HG03342 (cell line): ENCODE data around the gene ADAM22.

ENCODE experiments used
- ATAC-seq: cut with Tn5 transposase; IDR thresholded peaks from one replicate; pipeline ENCODE4 v1.9.1; 2021; ENCODE audit warnings: mild to moderate bottlenecking, moderate library complexity; ENCODE audit not compliant: unreplicated experiment

Gene ADAM22

GRCh38 chr7:87959336-87959735 is 25.3 kb downstream of the ADAM22 start:
- no peak for ATAC-seq

DNA sequence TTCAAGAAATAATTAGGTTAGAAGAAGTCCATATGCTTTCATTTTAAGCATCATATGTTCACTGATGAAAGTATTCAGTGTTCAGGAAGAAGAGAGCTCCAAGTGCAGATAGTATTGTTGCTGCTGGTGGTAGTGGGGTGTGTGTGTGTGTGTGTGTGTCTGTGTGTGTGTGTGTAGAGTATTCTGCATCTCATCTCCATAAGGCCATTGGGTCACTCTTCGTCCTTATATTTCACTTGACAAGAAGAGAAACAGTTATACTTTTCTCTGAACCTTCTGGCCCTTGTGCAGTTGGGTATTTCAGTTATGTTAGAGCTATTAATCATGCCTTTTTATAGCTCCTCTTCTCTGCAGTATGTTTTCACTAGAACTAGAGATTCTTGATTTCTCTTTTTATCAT is 26.2 kb downstream of the ADAM22 start:
- ATAC-seq, result no peak

GRCh38 chr7:87961754-87962153 is 27.7 kb downstream of the ADAM22 start:
- ATAC-seq, result no peak

DNA sequence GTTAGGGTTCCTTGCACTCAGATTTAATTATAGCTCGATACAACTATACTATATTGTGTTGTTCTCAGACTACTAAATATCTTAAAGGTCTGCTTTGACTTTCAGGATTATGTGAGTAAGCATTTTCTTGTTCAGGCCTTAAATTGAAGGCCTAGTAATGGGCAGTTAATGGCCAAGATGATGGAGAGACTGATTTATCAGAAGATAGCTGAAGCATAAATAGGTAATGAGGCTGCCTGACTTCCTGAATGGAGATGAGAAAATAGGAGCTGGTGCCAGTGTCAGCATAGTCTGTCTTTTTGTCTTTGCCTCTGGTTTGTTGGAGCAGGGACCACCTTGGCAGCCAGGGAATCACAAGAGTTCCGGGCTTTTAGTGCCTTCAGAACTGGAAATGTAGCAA is 32.2 kb downstream of the ADAM22 start:
- no peak for ATAC-seq

GRCh38 chr7:87968021-87968420 is 34.0 kb downstream of the ADAM22 start:
- ATAC-seq, result no peak

DNA sequence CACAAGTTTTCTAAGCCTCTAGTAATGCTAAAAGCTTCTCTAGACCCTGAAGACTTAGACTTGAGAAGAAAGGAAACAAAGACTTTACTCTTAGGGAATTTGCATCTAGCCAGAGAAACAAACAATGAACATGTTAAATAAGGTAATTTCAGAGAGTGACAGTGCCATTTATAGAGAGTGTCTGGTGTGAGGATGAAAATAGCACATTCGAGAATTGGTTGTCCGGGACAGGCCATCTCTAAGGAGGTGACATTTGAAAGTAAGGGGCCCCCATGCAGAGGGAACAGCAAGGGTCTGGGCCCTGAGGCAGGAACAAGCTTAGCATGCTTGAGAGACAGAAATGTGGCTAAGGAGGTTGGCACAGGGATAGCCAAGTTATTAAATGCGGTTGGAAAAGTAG is 48.1 kb downstream of the ADAM22 start:
- no peak for ATAC-seq

DNA sequence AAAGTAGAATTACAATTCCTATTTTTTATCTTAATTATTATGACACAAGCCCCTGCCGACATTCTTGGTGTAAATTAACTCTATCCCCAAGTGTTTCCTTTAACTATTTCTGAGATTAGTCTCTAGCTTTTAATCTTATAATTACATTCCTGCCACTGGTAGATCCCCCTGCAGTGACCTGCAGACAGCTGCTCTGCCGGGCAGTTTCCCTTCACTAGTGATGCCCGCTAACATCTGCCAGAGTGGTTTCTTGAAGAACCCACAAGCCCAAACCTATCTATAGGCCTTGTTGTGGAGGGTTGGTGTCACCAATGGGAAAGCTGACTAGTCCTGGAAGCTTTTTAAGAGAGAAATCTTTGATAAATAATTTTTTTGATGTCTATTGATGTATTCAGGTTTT is 50.0 kb downstream of the ADAM22 start:
- no peak for ATAC-seq

DNA sequence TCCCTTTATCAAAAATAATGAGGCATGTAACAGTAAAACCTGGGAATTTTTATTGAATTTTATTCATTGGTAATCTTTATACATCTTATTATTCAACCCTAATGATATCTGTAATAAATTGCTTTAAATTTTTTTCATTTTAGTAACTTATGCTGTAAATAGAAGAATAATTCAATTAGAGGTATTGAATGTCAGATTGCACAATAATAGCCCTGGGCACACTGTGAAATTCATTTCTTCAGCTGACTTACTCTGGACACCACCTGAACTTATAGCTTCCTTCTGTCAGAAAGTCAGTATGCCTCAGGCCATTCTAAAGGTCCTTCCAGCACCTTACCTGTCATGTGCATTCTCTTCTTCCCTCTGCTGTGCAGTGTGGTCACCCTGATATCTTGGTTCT is 59.2 kb downstream of the ADAM22 start:
- ATAC-seq, result no peak

DNA sequence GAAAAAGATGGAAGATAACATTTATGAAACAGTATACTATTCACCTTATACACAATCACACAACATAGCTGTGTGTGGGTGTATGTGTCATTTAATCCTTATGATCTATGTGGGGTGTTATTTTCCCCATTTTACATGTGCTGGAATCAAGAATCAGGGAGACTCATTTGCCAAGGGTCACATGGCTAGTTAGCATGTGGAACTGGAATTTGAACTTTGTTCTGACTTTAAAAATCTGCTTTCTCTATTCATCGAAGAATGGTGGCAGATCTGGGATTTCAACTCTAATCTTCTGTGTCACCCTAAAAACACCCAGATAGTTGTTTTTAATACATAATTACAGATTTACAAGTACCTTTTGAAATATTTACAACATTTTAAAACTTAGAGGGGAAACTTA is 65.2 kb downstream of the ADAM22 start:
- ATAC-seq, result no peak

GRCh38 chr7:88001744-88002530 is 67.9 kb downstream of the ADAM22 start:
- ATAC-seq, result no peak

- ATAC-seq, result no peak
Measured at GRCh38 chr7:88002617-88003016, 68.6 kb downstream of the ADAM22 start.

- no peak for ATAC-seq
Measured at GRCh38 chr7:88003581-88003980, 69.5 kb downstream of the ADAM22 start.

DNA sequence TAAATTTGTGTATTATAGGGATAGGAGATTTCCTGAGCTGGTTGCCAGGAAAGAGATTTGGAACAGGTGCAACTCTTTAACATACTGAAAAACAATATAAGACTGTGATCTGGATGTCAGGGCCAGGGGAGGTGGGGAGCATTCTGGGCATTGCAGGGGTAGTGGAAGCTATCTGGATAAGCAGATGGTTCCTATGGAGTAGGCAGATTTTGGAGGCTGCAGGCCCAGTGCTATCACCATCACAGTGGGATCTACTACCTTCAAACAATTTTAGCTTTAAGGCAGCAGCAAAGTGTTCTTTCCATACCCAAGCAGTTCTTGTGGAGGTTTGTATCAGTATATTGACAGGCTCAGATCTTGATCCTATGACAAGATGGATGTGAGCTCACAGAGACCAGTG is 71.1 kb downstream of the ADAM22 start:
- no peak for ATAC-seq

DNA sequence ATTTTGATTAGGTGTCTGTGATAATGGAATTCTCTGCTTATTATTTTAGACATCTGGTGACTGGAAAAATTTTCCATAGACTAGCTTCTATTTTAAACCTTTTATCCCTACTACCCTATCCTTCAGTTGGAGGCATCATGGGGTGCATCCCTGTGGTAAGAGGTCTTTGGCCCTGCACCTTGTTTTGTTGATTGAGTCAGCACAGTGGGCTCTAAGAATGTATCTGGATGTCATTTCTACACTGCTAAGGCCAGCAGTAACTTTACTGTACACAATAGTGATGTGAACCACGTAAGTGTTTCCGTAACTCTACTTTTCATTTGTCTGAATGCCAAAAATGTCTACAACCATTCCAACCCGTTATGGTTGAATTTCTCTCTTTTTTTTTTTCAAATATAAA is 75.6 kb downstream of the ADAM22 start:
- ATAC-seq, result no peak

GRCh38 chr7:88012086-88012485 is 78.0 kb downstream of the ADAM22 start:
- no peak for ATAC-seq

- ATAC-seq, result no peak
Measured at GRCh38 chr7:88013981-88014380, 79.9 kb downstream of the ADAM22 start.

DNA sequence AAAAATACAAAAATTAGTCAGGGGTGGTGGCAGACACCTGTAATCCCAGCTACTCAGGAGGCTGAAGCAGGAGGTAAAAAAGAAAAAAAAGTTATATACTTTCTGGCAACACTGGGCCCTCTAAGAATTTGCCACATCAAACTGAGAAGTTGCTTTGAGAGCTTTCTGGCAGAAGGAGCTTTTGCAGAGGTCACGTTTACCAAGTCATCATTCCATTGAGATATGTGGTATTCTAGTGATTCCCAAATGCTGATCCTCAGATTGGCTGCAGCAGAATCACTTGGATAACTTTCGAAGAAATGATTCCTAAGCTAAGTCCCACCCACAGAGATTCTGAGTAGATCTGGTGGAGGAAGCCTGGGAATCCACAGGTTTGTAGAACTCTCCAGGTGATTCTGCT is 80.5 kb downstream of the ADAM22 start:
- ATAC-seq, result no peak

GRCh38 chr7:88015309-88015708 is 81.3 kb downstream of the ADAM22 start:
- no peak for ATAC-seq

- no peak for ATAC-seq
Measured at GRCh38 chr7:88018501-88018900, 84.5 kb downstream of the ADAM22 start.

GRCh38 chr7:88020953-88021665 is 87.1 kb downstream of the ADAM22 start:
- no peak for ATAC-seq

DNA sequence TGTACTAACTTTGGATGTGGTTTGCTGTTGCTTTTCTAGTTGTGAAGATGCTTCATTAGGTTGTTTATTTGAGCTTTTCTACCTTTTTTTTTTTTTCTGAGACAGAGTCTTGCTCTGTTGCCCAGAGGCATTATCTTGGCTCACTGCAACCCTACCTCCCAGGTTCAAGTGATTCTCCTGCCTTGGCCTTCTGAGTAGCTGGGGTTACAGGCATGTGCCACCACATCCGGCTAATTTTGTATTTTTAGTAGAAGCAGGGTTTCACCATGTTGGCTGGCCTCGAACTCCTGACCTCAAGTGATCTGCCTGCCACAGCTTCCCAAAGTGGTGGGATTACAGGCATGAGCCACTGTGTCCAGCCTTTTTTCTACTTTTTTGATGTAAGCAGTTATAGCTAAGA is 93.7 kb downstream of the ADAM22 start:
- no peak for ATAC-seq

DNA sequence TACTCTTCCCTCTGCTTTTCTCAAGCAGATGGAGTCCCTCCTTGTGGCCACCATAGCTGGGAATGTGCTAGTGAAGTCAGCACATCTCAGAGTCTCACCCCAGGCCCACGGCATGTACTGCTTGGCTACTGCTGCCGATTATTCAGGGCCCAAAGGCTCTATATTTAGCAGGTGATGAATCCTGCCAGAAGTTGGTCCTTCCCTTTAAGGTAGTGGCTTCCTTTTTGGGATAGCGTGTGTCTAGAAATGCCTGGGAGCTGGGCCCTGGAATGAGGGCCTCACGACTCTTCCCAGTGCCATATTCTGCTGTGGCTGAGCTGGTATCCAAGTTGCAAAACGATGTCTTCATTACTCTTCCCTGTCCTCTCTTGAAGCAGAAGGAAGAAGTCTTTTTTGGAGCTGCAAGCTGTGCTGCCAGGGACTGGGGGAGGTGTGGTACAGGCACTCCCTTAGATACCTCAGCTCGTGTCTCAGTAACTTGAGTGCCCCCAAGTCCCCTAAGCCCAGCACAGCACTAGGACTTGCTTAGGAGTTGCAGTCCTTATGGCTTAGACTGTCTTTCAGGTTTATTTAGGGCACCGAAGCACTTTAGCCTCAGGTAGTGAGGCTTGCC is 100.1 kb downstream of the ADAM22 start:
- ATAC-seq, result no peak
